Left colon (tissue), 2 donors: ENCODE measurements around the gene UBE2D2. TPM values are rescaled to one million over a fixed set of nuclear protein-coding genes. Genes with fewer than 3 reads are reported as not detected.
"Not testable (repeated sequence)": the region's sequence is repeated elsewhere in the genome, so short reads cannot be mapped to it uniquely, and the experiment has no call there.

Source experiments
- ATAC-seq: fragments of 200-7000 bp; cut with Tn5 transposase; one replicate; pipeline ENCODE4 v1.9.1; 2020; ENCODE audit warnings: mild to moderate bottlenecking, moderate library complexity
- DNase-seq, 2 donors: peaks; one replicate each; pipeline ENCODE4 v3.0.0-alpha.2; 2020
- intact Hi-C, 2 donors: fragments of 100-400 bp; cut with DNase I in 1 of 2; cut with micrococcal nuclease in 1 of 2; formaldehyde crosslinking; loops; one replicate each; pipeline versions ENCODE4 v1.11.2 to v1.14.0; 2022; cut with DNase I, micrococcal nuclease
- total RNA-seq, 2 donors: library from RNA; stranded (reverse); fragmentation: NEBNext Ultra II Directional; extraction: Animal tissue kit (Norgen Biotek cat#: 25700); gene quantifications; one replicate each; pipeline ENCODE4 v1.2.1, GENCODE V29; 2021
- donor health status: DM: no; HTN: no; CAD: no.
- donor health status: DM: yes; HTN: yes; CAD: no.

The UBE2D2 gene
- total RNA-seq, 2 donors from 2014 or later, result 139 to 152 TPM

GRCh38 chr5:139531772-139532169, 29.4 kb upstream of the UBE2D2 start:
- DNase-seq, result no peak
- ATAC-seq, result no peak
- intact Hi-C loops, result no loop called here

- intact Hi-C loops, result no loop called here
- peak; percentile 77 to 83 for DNase-seq
- ATAC-seq, result peak; percentile 98
Measured at GRCh38 chr5:139543423-139543991, 17.6 kb upstream of the UBE2D2 start.

GRCh38 chr5:139546593-139546992, 14.5 kb upstream of the UBE2D2 start:
- ATAC-seq, DNase-seq, intact Hi-C loops: not testable (repeated sequence)

DNA sequence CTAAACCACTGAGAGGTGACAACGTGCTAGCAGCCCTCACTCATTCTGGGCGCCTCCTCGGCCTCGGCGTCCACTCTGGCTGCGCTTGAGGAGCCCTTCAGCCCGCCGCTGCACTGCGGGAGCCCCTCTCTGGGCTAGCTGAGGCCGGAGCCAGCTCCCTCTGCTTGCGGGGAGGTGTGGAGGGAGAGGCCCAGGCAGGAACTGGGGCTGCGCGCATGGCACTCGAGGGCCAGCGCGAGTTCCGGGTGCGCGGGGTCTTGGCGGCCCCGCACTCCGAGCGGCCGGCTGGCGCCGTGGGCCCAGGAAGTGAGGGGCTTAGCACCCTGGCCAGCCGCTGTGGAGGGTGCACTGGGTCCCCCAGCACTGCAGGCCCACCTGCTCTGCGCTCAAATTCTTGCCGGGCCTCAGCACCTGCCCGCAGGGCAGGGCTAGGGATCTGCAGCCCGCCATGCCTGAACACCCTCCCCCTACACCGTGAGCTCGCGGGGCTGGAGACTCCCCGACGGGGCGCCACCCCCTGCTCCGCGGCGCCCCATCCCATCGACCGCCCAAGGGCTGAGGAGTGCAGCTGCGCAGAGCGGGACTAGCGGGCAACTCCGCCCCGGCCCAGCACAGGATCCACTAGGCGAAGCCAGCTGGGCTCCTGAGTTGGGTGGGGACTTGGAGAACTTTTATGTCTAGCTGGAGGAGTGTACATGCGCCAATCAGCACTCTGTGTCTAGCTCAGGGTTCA, 11.8 kb upstream of the UBE2D2 start:
- no peak for ATAC-seq

DNA sequence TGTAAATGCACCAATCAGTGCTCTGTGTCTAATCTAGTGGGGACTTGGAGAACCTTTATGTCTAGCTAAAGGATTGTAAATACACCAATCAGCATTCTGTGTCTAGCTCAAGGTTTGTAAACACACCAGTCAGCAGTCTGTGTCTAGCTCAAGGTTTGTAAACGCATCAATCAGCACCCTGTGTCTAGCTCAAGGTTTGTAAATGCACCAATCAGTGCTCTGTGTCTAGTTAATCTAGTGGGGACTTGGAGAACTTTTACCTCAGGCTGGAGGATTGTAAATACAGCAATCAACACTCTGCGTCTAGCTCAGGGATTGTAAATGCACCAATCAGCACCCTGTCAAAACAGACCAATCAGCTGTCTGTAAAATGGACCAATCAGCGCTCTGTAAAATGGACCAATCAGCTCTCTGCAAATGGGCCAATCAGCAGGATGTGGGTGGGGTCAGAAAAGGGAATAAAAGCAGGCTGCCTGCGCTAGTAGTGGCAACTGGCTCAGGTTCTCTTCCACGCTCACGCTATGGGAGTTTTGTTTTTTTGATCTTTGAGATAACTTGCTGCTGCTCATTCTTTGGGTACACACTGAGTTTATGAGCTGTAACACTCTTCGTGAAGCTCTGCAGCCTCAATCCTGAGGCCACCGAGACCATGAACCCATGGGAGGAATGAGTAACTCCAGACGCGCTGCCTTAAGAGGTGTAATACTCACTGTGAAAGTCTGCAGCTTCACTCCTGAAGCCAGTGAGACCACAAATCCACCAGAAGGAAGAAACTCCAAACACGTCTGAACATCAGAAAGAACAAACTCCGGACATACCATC, 10.9 kb upstream of the UBE2D2 start:
- ATAC-seq, intact Hi-C loops, DNase-seq: not testable (repeated sequence)

More for the DNA sequence above, 11.8 kb upstream of the UBE2D2 start:
- intact Hi-C loops, result no loop called here
- DNase-seq, result no peak

GRCh38 chr5:139551191-139551889, 9.8 kb upstream of the UBE2D2 start:
- no peak for DNase-seq
- intact Hi-C loops, result no loop called here
- no peak for ATAC-seq

- DNase-seq (no peak), ATAC-seq (no peak)
- intact Hi-C loops, result no loop called here
Measured at GRCh38 chr5:139552893-139553575, 8.1 kb upstream of the UBE2D2 start.

DNA sequence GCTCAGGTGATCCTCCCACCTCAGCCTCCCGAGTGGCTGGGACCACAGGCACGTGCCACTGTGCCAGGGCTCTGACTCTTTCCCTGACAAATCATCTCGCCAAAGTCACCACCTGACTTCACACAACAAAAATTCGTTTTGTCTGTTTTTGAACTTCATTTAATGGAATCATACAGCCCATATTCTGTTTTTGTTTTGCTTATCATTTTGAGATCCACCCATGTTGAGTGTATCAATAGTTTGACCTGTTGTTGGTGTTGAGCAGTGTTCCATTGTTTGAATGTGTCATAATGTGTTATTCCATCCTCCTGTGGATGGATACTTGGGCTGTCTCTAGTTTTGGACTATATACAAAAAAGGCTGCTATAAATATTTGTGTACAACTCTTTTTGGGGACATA, 6.9 kb upstream of the UBE2D2 start:
- ATAC-seq (no peak), DNase-seq (no peak)
- intact Hi-C loops, result no loop called here

DNA sequence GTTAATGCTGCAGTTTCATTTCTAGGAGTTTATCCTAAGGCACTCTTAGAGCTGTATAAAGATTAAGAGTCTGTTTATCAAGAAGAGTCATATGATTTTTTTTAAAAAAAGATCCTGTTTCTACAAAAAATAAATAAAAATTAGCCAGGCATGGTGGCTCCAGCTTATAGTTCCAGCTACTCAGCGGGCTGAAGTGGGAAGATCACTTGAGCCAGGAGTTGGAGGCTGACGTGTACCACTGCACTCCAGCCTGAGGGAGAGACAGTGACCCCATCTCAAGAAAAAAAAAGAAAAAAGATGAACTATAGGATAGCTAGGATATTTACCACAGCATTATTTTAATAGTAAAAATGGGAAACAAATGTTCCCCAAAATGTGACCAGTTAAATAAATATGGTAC, 3.3 kb upstream of the UBE2D2 start:
- intact Hi-C loops, result no loop called here
- ATAC-seq (no peak), DNase-seq (no peak)

- ATAC-seq, result peak; percentile 52
- peak in 1 of 2 donors; percentile 45 for DNase-seq
- intact Hi-C loops, result no loop called here
Measured at GRCh38 chr5:139561655-139562451, 714 bp downstream of the UBE2D2 start.

DNA sequence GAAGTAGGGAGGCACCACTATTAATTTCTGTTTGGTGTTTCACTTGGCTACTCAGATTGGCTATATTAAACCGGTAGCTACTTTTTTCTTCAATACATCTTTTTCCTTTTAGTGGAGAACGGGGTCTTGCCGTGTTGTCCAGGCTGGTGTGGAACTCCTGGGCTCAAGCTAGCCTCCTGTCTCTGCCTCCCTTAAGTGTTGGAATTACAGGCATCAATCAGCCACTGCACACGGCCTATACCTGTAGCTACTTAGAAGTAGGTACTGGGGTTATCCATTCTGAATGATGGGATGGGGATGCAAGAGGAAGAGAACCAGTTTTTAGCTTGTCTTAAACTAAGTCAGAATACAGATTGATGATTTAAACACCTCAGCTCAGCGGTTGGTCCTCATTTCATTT, 1.7 kb downstream of the UBE2D2 start:
- intact Hi-C loops, result no loop called here
- no peak for DNase-seq

GRCh38 chr5:139565411-139566305, 4.5 kb downstream of the UBE2D2 start:
- no peak for DNase-seq
- no peak for ATAC-seq
- intact Hi-C loops, result no loop called here

More for the DNA sequence above, 1.7 kb downstream of the UBE2D2 start:
- ATAC-seq, result no peak

- no peak for ATAC-seq
- intact Hi-C loops, result no loop called here
Measured at GRCh38 chr5:139566611-139567010, 5.5 kb downstream of the UBE2D2 start.

GRCh38 chr5:139569270-139569955, 8.3 kb downstream of the UBE2D2 start:
- intact Hi-C loops, result no loop called here
- ATAC-seq, result peak; percentile 21
- no peak for DNase-seq

More at GRCh38 chr5:139566611-139567010, 5.5 kb downstream of the UBE2D2 start:
- DNase-seq, result no peak

- intact Hi-C loops, result no loop called here
- ATAC-seq (no peak), DNase-seq (no peak)
Measured at GRCh38 chr5:139571543-139571942, 10.4 kb downstream of the UBE2D2 start.

GRCh38 chr5:139571966-139572365, 10.8 kb downstream of the UBE2D2 start:
- DNase-seq (no peak), ATAC-seq (no peak)
- intact Hi-C loops, result no loop called here
